SK-N-SH treated with all-trans-retinoic acid at 6 μM for 48 hours (cell line): Measurements from ENCODE around the gene TANC2.

Experiments used
- ARNTL ChIP-seq: fragments of 450-650 bp; formaldehyde crosslinking; IDR thresholded peaks from 2 replicates; pipeline ENCODE4 v1.5.0; 2020; ENCODE audit warnings: low read depth, mild to moderate bottlenecking, moderate library complexity, borderline replicate concordance
- CSDC2 ChIP-seq: fragments of 250-450 bp; sonication (Bioruptor Pico); IDR thresholded peaks from 2 replicates; pipeline ENCODE4 v1.5.0; 2020; ENCODE audit warnings: mild to moderate bottlenecking, moderate library complexity
- GLIS3 ChIP-seq: fragments of 250-450 bp; sonication (Bioruptor Pico); IDR thresholded peaks from 2 replicates; pipeline ENCODE4 v1.5.0; 2020; ENCODE audit warnings: mild to moderate bottlenecking, moderate library complexity
- ISL1 ChIP-seq: fragments of 250-450 bp; sonication (Bioruptor Pico); IDR thresholded peaks from 2 replicates; pipeline ENCODE4 v2.1.2; 2022; ENCODE audit warnings: mild to moderate bottlenecking, moderate library complexity
- PPARA ChIP-seq: fragments of 250-450 bp; sonication (Bioruptor Pico); IDR thresholded peaks from 2 replicates; pipeline ENCODE4 v1.5.0; 2020; ENCODE audit warnings: mild to moderate bottlenecking, borderline replicate concordance
- RARB ChIP-seq: fragments of 250-450 bp; sonication (Bioruptor Pico); IDR thresholded peaks from 2 replicates; pipeline ENCODE4 v1.8.0; 2021; ENCODE audit warnings: mild to moderate bottlenecking, moderate library complexity
- ZFP30 ChIP-seq: fragments of 450-650 bp; formaldehyde crosslinking; IDR thresholded peaks from 2 replicates; pipeline ENCODE4 v1.5.0; 2022; ENCODE audit warnings: mild to moderate bottlenecking, moderate library complexity
- ZNF70 ChIP-seq: fragments of 450-650 bp; formaldehyde crosslinking; IDR thresholded peaks from 2 replicates; pipeline ENCODE4 v1.5.0; 2020; ENCODE audit warnings: mild to moderate bottlenecking, moderate library complexity

- TF ChIP-seq CSDC2 (CRISPR knock-in tag) (no peak), PPARA (no peak), ARNTL (no peak), RARB (CRISPR knock-in tag) (no peak), ISL1 (CRISPR knock-in tag) (no peak), GLIS3 (CRISPR knock-in tag) (no peak), ZFP30 (CRISPR knock-in tag) (no peak), ZNF70 (CRISPR knock-in tag) (no peak)
Measured at GRCh38 chr17:62929320-62929719, 36.7 kb upstream of the TANC2 start.
